Psoas muscle (tissue), 8 donors: Measurements from ENCODE around the gene BMP5. TPM values are rescaled to one million over a fixed set of nuclear protein-coding genes. Genes with fewer than 3 reads are reported as not detected.

Source experiments
- ATAC-seq, 4 donors: fragments of 200-7000 bp; cut with Tn5 transposase; one replicate each; pipeline ENCODE4 v1.9.1; 2020; ENCODE audit warnings: moderate library complexity in 3 of 4, mild to moderate bottlenecking in 2 of 4
- DNase-seq, 2 donors: peaks; one replicate each; pipeline ENCODE4 v3.0.0-alpha.2; 2020
- H3K27ac ChIP-seq: fragments of 200-600 bp; one replicate; pipeline ENCODE4 v1.8.0; 2022
- H3K27me3 ChIP-seq, 3 donors: fragments of 200-600 bp in 1 of 3; one replicate each; pipeline versions ENCODE4 v1.6.1 to v1.8.0; 2013 to 2022; ENCODE audit warnings: low read length in 2 of 3, mild to moderate bottlenecking in 2 of 3, moderate library complexity in 1 of 3; ENCODE audit not compliant: insufficient read depth in 3 of 3
- H3K36me3 ChIP-seq, 2 donors: fragments of 200-600 bp in 1 of 2; one replicate each; pipeline versions ENCODE4 v1.6.1 to v1.8.0; 2013 to 2022; ENCODE audit warnings: low read depth in 1 of 2, mild to moderate bottlenecking in 1 of 2, moderate library complexity in 1 of 2; ENCODE audit not compliant: insufficient read depth in 1 of 2
- H3K4me1 ChIP-seq: fragments of 200-600 bp; one replicate; pipeline ENCODE4 v1.8.0; 2022
- H3K4me3 ChIP-seq: fragments of 200-600 bp; one replicate; pipeline ENCODE4 v1.8.0; 2022; ENCODE audit warnings: mild to moderate bottlenecking
- H3K9me3 ChIP-seq: fragments of 200-600 bp; one replicate; pipeline ENCODE4 v1.8.0; 2022
- CTCF ChIP-seq: fragments of 200-600 bp; IDR thresholded peaks from one replicate; pipeline ENCODE4 v1.8.0; 2022; ENCODE audit warnings: antibody characterized with exemption
- WGBS, 3 donors: extraction: QIAGEN DNeasy Blood & Tissue Kit; methylation state at CpG; one replicate each; pipeline versions ENCODE4 v1.1.6 to v1.1.7; 2013; 5-methylcytosine and 5-hydroxymethylcytosine counted together
- intact Hi-C, 2 donors: fragments of 100-400 bp; cut with DNase I; formaldehyde crosslinking; loops; one replicate each; pipeline versions ENCODE4 v1.11.0 to v1.14.2; 2022
- polyA plus RNA-seq, 3 donors: library from polyadenylated mRNA; stranded (reverse); fragments of 200-250 nt; gene quantifications; one replicate each; pipeline ENCODE4 v1.2.3, GENCODE V29; 2013
- total RNA-seq, 4 donors: library from RNA; stranded (reverse); fragmentation: NEBNext Ultra II Directional in 2 of 4; extraction: Animal tissue kit (Norgen Biotek cat#: 25700) in 2 of 4; gene quantifications; one replicate each; pipeline versions ENCODE4 v1.2.1 to v1.2.4, GENCODE V29; 2021 to 2023
- donor health status: healthy with polysubstance abuse.
- donor health status: DM: no; HTN: no; CAD: no; lungs with moderate emphysema.
- donor health status: Bipolar disorder and iron deficiency.
- donor health status: healthy.
- donor health status: DM: yes; HTN: yes; CAD: no.
- donor health status: DM: no; HTN: no; CAD: no.
- donor health status: DM: no; HTN: no; CAD: no.
- donor health status: DM: yes; HTN: yes; CAD: no.

Gene BMP5
- total and polyA plus RNA-seq, 7 donors: 0.76 to 3.5 (median 1.5) TPM

GRCh38 chr6:55870181-55870813, 5.1 kb downstream of the BMP5 start:
- H3K9me3 ChIP-seq: no peaks in the 10 kb centered on the region
- ATAC-seq: no peak
- 76 to 83% (median 78%) methylated on average over 3 of the region's 3 CpGs for WGBS, 3 donors
- peak overlapping the region; percentile 35 for H3K4me3 ChIP-seq
- no peak for TF ChIP-seq CTCF
- H3K4me1 ChIP-seq: no peaks in the 10 kb centered on the region
- DNase-seq: no peak
- no peak overlapping the region for H3K27ac ChIP-seq
- H3K36me3 ChIP-seq: no peaks in the 10 kb centered on the region
- intact Hi-C loops: no loop called here
- no peaks in the 10 kb centered on the region for H3K27me3 ChIP-seq

GRCh38 chr6:55869674-55870073, 5.7 kb downstream of the BMP5 start:
- Histone ChIP-seq H3K27me3 (no peaks in the 10 kb centered on the region), H3K4me1 (no peaks in the 10 kb centered on the region), H3K36me3 (no peaks in the 10 kb centered on the region), H3K27ac (no peak overlapping the region), H3K4me3 (peak overlapping the region; percentile 35), H3K9me3 (no peaks in the 10 kb centered on the region)
- intact Hi-C loops: no loop called here
- no peak for DNase-seq
- WGBS, 3 donors: 4 to 35% (median 14%) methylated on average over 1 of the region's 1 CpG
- ATAC-seq: no peak
- TF ChIP-seq CTCF: no peak

- Histone ChIP-seq H3K27me3 (no peaks in the 10 kb centered on the region), H3K4me1 (no peaks in the 10 kb centered on the region), H3K9me3 (no peaks in the 10 kb centered on the region), H3K36me3 (no peaks in the 10 kb centered on the region), H3K27ac (no peak overlapping the region), H3K4me3 (peak overlapping the region; percentile 6)
- no peak for ATAC-seq
- intact Hi-C loops: no loop called here
- TF ChIP-seq CTCF: no peak
- 33 to 40% (median 39%) methylated on average over 5 of the region's 5 CpGs for WGBS, 3 donors
- no peak for DNase-seq
Measured at GRCh38 chr6:55868771-55869479, 6.5 kb downstream of the BMP5 start.

- 16 to 29% (median 17%) methylated on average over 1 of the region's 1 CpG for WGBS, 3 donors
- intact Hi-C loops: no loop called here
Measured at GRCh38 chr6:55868176-55868575, 7.2 kb downstream of the BMP5 start.

More at GRCh38 chr6:55868176-55868575, 7.2 kb downstream of the BMP5 start:
- no peak overlapping the region for H3K27ac ChIP-seq
- H3K4me1 ChIP-seq: no peaks in the 10 kb centered on the region
- no peak for DNase-seq
- no peak for ATAC-seq
- H3K36me3 ChIP-seq: no peaks in the 10 kb centered on the region
- peak overlapping the region; percentile 6 for H3K4me3 ChIP-seq
- no peaks in the 10 kb centered on the region for H3K27me3 ChIP-seq
- no peaks in the 10 kb centered on the region for H3K9me3 ChIP-seq
- no peak for TF ChIP-seq CTCF
